HepG2 (cell line): ENCODE measurements around the gene SOX12. TPM values are rescaled to one million over a fixed set of nuclear protein-coding genes. Genes with fewer than 3 reads are reported as not detected.

Source experiments
- DMTF1 ChIP-seq: sonication (generic); formaldehyde crosslinking; IDR thresholded peaks from 2 replicates; pipeline ENCODE4 v1.4.0; 2020; ENCODE audit warnings: mild to moderate bottlenecking, missing genetic modification reagents
- GRHL1 ChIP-seq: sonication (generic); formaldehyde crosslinking; conservative IDR thresholded peaks from 2 replicates; pipeline ENCODE4 v1.8.0; 2022; ENCODE audit warnings: missing genetic modification reagents
- HDAC2 ChIP-seq: sonication (generic); formaldehyde crosslinking; IDR thresholded peaks from 2 replicates; pipeline ENCODE4 v1.4.0; 2020; ENCODE audit warnings: missing genetic modification reagents
- HMG20B ChIP-seq: conservative IDR thresholded peaks from 2 replicates; pipeline ENCODE4 v1.6.1; 2016; ENCODE audit warnings: missing genetic modification reagents, missing compliant biosample characterization
- JDP2 ChIP-seq: sonication (generic); formaldehyde crosslinking; IDR thresholded peaks from 2 replicates; pipeline ENCODE4 v1.8.1; 2022; ENCODE audit warnings: missing genetic modification reagents, borderline replicate concordance
- MAF1 ChIP-seq: sonication (generic); formaldehyde crosslinking; IDR thresholded peaks from 2 replicates; pipeline ENCODE4 v1.5.0; 2020; ENCODE audit warnings: missing genetic modification reagents, borderline replicate concordance
- MTF2 ChIP-seq: sonication (generic); formaldehyde crosslinking; IDR thresholded peaks from 2 replicates; pipeline ENCODE4 v1.5.0; 2020; ENCODE audit warnings: missing genetic modification reagents, borderline replicate concordance
- PREB ChIP-seq: sonication (generic); formaldehyde crosslinking; IDR thresholded peaks from 2 replicates; pipeline ENCODE4 v1.4.0; 2020; ENCODE audit warnings: missing genetic modification reagents
- PRPF4 ChIP-seq: fragments of 200-400 bp; formaldehyde crosslinking; IDR thresholded peaks from 2 replicates; pipeline ENCODE4 v1.6.1; 2016; ENCODE audit warnings: low read length, low read depth; ENCODE audit not compliant: poor library complexity, severe bottlenecking
- SIN3A ChIP-seq: IDR thresholded peaks from 2 replicates; pipeline ENCODE4 v1.6.1; 2011; ENCODE audit warnings: low read depth, mild to moderate bottlenecking, control low read depth, low read length, borderline replicate concordance
- SNRNP70 ChIP-seq: fragments of 200-400 bp; formaldehyde crosslinking; IDR thresholded peaks from 2 replicates; pipeline ENCODE4 v1.6.1; 2017; ENCODE audit warnings: mild to moderate bottlenecking, low read depth, low read length, moderate library complexity
- SOX13 ChIP-seq, 3 experiments: fragments of 450-650 bp in 1 of 3; sonication (generic) in 1 of 3; formaldehyde crosslinking in 1 of 3; IDR thresholded peaks in 2 of 3; conservative IDR thresholded peaks in 1 of 3; 2 replicates each; pipeline versions ENCODE4 v1.5.0 to v1.6.1; 2016 to 2020; ENCODE audit warnings: antibody characterized with exemption in 1 of 3, mild to moderate bottlenecking in 1 of 3, missing compliant biosample characterization in 1 of 3, missing genetic modification reagents in 1 of 3, moderate library complexity in 1 of 3
- SP2 ChIP-seq: sonication (generic); formaldehyde crosslinking; IDR thresholded peaks from 2 replicates; pipeline ENCODE4 v1.5.1; 2020; ENCODE audit warnings: mild to moderate bottlenecking, missing genetic modification reagents
- TFE3 ChIP-seq: IDR thresholded peaks from 2 replicates; pipeline ENCODE4 v1.6.1; 2016
- ZBTB20 ChIP-seq: sonication (generic); formaldehyde crosslinking; IDR thresholded peaks from 2 replicates; pipeline ENCODE4 v1.8.1; 2023; ENCODE audit warnings: missing genetic modification reagents, low read depth, mild to moderate bottlenecking, borderline replicate concordance
- ZMAT3 ChIP-seq: sonication (generic); formaldehyde crosslinking; conservative IDR thresholded peaks from 2 replicates; pipeline ENCODE4 v1.7.0; 2021; ENCODE audit warnings: missing genetic modification reagents
- ZNF253 ChIP-seq: sonication (generic); formaldehyde crosslinking; IDR thresholded peaks from 2 replicates; pipeline ENCODE4 v1.8.0; 2022; ENCODE audit warnings: mild to moderate bottlenecking, missing genetic modification reagents, borderline replicate concordance
- ZNF44 ChIP-seq: sonication (generic); formaldehyde crosslinking; IDR thresholded peaks from 2 replicates; pipeline ENCODE4 v1.5.1; 2020; ENCODE audit warnings: mild to moderate bottlenecking, missing genetic modification reagents
- ZNF564 ChIP-seq: sonication (generic); formaldehyde crosslinking; IDR thresholded peaks from 2 replicates; pipeline ENCODE4 v1.8.1; 2023; ENCODE audit warnings: mild to moderate bottlenecking, missing genetic modification reagents
- ZNF709 ChIP-seq: sonication (generic); formaldehyde crosslinking; IDR thresholded peaks from 2 replicates; pipeline ENCODE4 v1.5.0; 2020; ENCODE audit warnings: mild to moderate bottlenecking, missing genetic modification reagents
- ZNF724P ChIP-seq: sonication (generic); formaldehyde crosslinking; IDR thresholded peaks from 2 replicates; pipeline ENCODE4 v1.8.0; 2022; ENCODE audit warnings: missing genetic modification reagents, borderline replicate concordance
- ZNF746 ChIP-seq: sonication (generic); formaldehyde crosslinking; IDR thresholded peaks from 2 replicates; pipeline ENCODE4 v1.8.0; 2022; ENCODE audit warnings: mild to moderate bottlenecking, missing genetic modification reagents
- polyA plus RNA-seq, 8 experiments: library from polyadenylated mRNA; depleted of rRNA in 3 of 8; stranded (reverse) in 7 of 8; unstranded in 1 of 8; fragments of >200 nt; fragmentation: Illumina TruSeq in 4 of 8; extraction: Trizol in 4 of 8; gene quantifications; 2 replicates each; pipeline versions ENCODE4 v1.2.1 to v1.2.3, GENCODE V29; 2011 to 2016; ENCODE audit warnings: low read depth in 4 of 8, missing spikeins in 1 of 8, mixed read lengths in 1 of 8; ENCODE audit not compliant: insufficient read depth in 1 of 8
- total RNA-seq, 5 experiments: library from RNA; depleted of rRNA; stranded (reverse); fragments of >200 nt; fragmentation: Illumina TruSeq; extraction: Trizol; gene quantifications; 2 replicates each; pipeline ENCODE4 v1.2.3, GENCODE V29; 2016; ENCODE audit warnings: low read depth in 1 of 5

The SOX12 gene
- total and polyA plus RNA-seq, 2 of the 13 experiments (the other 11 are each of a cell fraction or from before 2014, with no cell fraction given), result 10.0 to 18.7 TPM

- peak; percentile 94 for TF ChIP-seq TFE3 (CRISPR knock-in tag)
- peak; percentile 75 for TF ChIP-seq ZBTB20 (CRISPR knock-in tag)
- peak; percentile 30; the same call in 1 of the 2 replicates for TF ChIP-seq DMTF1 (CRISPR knock-in tag)
- TF ChIP-seq SNRNP70, result no peak
- no peak for TF ChIP-seq ZMAT3 (CRISPR knock-in tag)
- TF ChIP-seq ZNF746 (CRISPR knock-in tag), result peak; percentile 99
- peak; percentile 77; the same call in 1 of the 2 replicates for TF ChIP-seq ZNF724P (CRISPR knock-in tag)
- TF ChIP-seq HDAC2 (CRISPR knock-in tag), result peak; percentile 99
- TF ChIP-seq ZNF253 (CRISPR knock-in tag), result no peak
- TF ChIP-seq MTF2 (CRISPR knock-in tag), result no peak
- 0 out of 2 replicates have a peak, but pooled peaks have one; percentile 77 for TF ChIP-seq JDP2 (CRISPR knock-in tag)
- peak; percentile 93 for TF ChIP-seq ZNF709
- TF ChIP-seq ZNF44 (CRISPR knock-in tag), result 0 out of 2 replicates have a peak, but pooled peaks have one; percentile 79
- TF ChIP-seq GRHL1, result no peak
- TF ChIP-seq MAF1 (CRISPR knock-in tag), result 0 out of 2 replicates have a peak, but pooled peaks have one; percentile 48
- TF ChIP-seq ZNF564 (CRISPR knock-in tag), result peak; percentile 75; the same call in 1 of the 2 replicates
- TF ChIP-seq HMG20B (CRISPR knock-in tag), result peak; percentile 96
- peak; percentile 60 for TF ChIP-seq SIN3A
- no peak for TF ChIP-seq PREB (CRISPR knock-in tag)
- TF ChIP-seq SP2, result no peak
- TF ChIP-seq PRPF4, result peak; percentile 81
- peak; percentile 65; the same call in 1 of the 2 replicates for TF ChIP-seq SOX13 (IDR thresholded peaks at IDR 0.05)
- peak in 1 of 2 experiments; percentile 88; a peak in 2 of 4 replicates for TF ChIP-seq SOX13 (CRISPR knock-in tag; conservative IDR thresholded peaks at IDR 0.05 in 1 of 2, IDR thresholded peaks at IDR 0.05 in 1 of 2)
Measured at GRCh38 chr20:371755-372542, 46.6 kb downstream of the SOX12 start (continued).
